ENCODE results near the gene PROC. TPM values are rescaled to one million over a fixed set of nuclear protein-coding genes. Genes with fewer than 3 reads are reported as not detected.

The PROC gene
- total and polyA plus RNA-seq, 11 donors = not detected

DNA sequence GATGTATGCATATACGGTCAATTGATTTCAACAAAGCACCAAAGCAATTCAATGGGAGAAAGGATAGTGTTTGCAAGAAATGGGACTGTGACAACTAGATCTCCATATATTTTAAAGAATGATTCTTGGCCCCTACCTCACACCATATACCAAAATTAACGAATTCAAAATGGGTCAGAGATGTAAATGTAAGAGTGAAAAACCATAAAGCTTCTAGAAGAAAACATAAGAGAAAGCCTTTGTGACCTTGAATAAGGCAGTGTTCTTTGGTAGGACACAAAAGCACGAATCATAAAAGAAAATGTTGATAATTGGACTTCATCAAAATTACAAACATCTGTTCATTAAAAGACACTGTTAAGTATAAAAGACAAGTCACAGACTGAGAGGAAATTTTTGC is 5.0 kb upstream of the PROC start:
- intact Hi-C loops (cut with DNase I) = loop anchor here in 2 of 10 donors (5.0 to 10.0 kb wide), 4 partner anchors 56 to 88 kb away; no protein-coding TSS in a partner anchor
- ATAC-seq = no peak
- H3K27ac ChIP-seq = no peak overlapping the region

GRCh38 chr2:127413782-127414637 is 4.2 kb upstream of the PROC start:
- DNase-seq (no peak), ATAC-seq (no peak)
- intact Hi-C loops (cut with DNase I) = loop anchor here in 2 of 10 donors (5.0 to 10.0 kb wide), 4 partner anchors 57 to 89 kb away; no protein-coding TSS in a partner anchor
- peaks cover 3 to 63% (median 19%) of the 10 kb centered on the region in 12 donors for H3K4me1 ChIP-seq
- no peaks in the 10 kb centered on the region for H3K36me3 ChIP-seq
- WGBS, 4 donors = 87 to 89% (median 87%) methylated on average over 8 of the region's 8 CpGs
- H3K9me3 ChIP-seq = peaks cover 0 to 5% (median 0%) of the 10 kb centered on the region in 12 donors
- no peak overlapping the region for H3K4me3 ChIP-seq
- TF ChIP-seq, protein P1, sequence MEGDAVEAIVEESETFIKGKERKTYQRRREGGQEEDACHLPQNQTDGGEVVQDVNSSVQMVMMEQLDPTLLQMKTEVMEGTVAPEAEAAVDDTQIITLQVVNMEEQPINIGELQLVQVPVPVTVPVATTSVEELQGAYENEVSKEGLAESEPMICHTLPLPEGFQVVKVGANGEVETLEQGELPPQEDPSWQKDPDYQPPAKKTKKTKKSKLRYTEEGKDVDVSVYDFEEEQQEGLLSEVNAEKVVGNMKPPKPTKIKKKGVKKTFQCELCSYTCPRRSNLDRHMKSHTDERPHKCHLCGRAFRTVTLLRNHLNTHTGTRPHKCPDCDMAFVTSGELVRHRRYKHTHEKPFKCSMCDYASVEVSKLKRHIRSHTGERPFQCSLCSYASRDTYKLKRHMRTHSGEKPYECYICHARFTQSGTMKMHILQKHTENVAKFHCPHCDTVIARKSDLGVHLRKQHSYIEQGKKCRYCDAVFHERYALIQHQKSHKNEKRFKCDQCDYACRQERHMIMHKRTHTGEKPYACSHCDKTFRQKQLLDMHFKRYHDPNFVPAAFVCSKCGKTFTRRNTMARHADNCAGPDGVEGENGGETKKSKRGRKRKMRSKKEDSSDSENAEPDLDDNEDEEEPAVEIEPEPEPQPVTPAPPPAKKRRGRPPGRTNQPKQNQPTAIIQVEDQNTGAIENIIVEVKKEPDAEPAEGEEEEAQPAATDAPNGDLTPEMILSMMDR (IDR thresholded peaks at IDR 0.05) = no peak
- no peak for TF ChIP-seq POLR2A (IDR thresholded peaks at IDR 0.05)
- H3K27ac ChIP-seq = no peak overlapping the region
- H3K27me3 ChIP-seq = peaks cover 0 to 14% (median 0%) of the 10 kb centered on the region in 9 donors

More for the DNA sequence above, 5.0 kb upstream of the PROC start:
- no peak for TF ChIP-seq POLR2A (IDR thresholded peaks at IDR 0.05)
- TF ChIP-seq, protein P1 (IDR thresholded peaks at IDR 0.05) = no peak
- Histone ChIP-seq H3K9me3 (peaks cover 0 to 5% (median 0%) of the 10 kb centered on the region in 12 donors), H3K36me3 (no peaks in the 10 kb centered on the region), H3K4me1 (peaks cover 3 to 71% (median 24%) of the 10 kb centered on the region in 12 donors), H3K4me3 (no peak overlapping the region), H3K27me3 (peaks cover 0 to 14% (median 0%) of the 10 kb centered on the region in 9 donors)
- no peak for DNase-seq
- 88 to 95% (median 89%) methylated on average over 3 of the region's 3 CpGs for WGBS, 4 donors

- no peak overlapping the region for H3K27ac ChIP-seq
- ATAC-seq = no peak
Observed at GRCh38 chr2:127414638-127415592, 3.3 kb upstream of the PROC start.

More at GRCh38 chr2:127414638-127415592, 3.3 kb upstream of the PROC start:
- H3K4me1 ChIP-seq = peaks cover 3 to 59% (median 19%) of the 10 kb centered on the region in 12 donors
- 78 to 89% (median 84%) methylated on average over 11 to 13 of the region's 13 CpGs for WGBS, 4 donors
- H3K9me3 ChIP-seq = peaks cover 0 to 5% (median 0%) of the 10 kb centered on the region in 12 donors
- DNase-seq = no peak
- H3K36me3 ChIP-seq = no peaks in the 10 kb centered on the region
- no peak overlapping the region for H3K4me3 ChIP-seq
- peaks cover 0 to 14% (median 0%) of the 10 kb centered on the region in 9 donors for H3K27me3 ChIP-seq
- intact Hi-C loops (cut with DNase I) = loop anchor here in 4 of 10 donors (5.0 to 10.0 kb wide), 5 partner anchors 57 to 90 kb away; no protein-coding TSS in a partner anchor
- TF ChIP-seq, protein P1 (IDR thresholded peaks at IDR 0.05) = no peak
- no peak for TF ChIP-seq POLR2A (IDR thresholded peaks at IDR 0.05)

Data from heart left ventricle (tissue), 16 donors.